HG03521 (cell line): ENCODE measurements around the gene RASA3.

Experiments
- ATAC-seq: cut with Tn5 transposase; IDR thresholded peaks from one replicate; pipeline ENCODE4 v1.9.1; 2021; ENCODE audit warnings: mild to moderate bottlenecking, moderate library complexity; ENCODE audit not compliant: unreplicated experiment

Gene RASA3

GRCh38 chr13:114011226-114011625 is 121.2 kb downstream of the RASA3 start:
- ATAC-seq = no peak

DNA sequence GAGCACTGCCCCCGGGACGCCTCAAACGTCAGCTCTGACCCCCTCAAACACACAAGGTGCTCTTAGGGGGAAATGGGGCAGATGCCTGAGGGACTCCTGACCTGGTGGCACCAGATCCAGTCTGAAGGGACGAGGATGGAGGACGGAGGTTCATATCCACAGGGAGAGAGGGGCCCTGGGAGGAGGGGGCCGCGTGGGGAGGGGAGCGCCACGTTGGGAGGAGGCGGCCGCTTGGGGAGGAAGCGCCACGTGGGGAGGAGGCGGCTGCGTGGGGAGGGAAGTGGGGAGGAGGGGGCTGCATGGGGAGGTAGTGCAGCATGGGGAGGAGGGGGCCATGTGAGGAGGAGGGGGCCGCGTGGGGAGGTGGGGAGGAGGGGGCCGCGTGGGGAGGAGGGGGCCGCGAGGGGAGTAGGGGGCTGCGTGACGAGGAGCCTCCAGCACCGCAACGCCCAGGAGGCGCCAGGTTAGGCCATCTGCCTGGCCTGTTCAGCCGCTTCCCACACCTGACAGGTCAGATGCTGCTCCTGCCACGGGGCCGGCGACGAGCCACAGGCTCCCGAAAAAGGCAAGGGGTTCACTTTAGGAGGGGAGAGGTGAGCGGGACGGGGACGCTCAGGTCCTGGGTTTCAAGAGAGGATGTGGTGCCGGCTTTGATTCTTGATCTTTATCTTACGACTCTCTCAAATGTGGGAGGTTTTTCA is 121.9 kb downstream of the RASA3 start:
- ATAC-seq = no peak

DNA sequence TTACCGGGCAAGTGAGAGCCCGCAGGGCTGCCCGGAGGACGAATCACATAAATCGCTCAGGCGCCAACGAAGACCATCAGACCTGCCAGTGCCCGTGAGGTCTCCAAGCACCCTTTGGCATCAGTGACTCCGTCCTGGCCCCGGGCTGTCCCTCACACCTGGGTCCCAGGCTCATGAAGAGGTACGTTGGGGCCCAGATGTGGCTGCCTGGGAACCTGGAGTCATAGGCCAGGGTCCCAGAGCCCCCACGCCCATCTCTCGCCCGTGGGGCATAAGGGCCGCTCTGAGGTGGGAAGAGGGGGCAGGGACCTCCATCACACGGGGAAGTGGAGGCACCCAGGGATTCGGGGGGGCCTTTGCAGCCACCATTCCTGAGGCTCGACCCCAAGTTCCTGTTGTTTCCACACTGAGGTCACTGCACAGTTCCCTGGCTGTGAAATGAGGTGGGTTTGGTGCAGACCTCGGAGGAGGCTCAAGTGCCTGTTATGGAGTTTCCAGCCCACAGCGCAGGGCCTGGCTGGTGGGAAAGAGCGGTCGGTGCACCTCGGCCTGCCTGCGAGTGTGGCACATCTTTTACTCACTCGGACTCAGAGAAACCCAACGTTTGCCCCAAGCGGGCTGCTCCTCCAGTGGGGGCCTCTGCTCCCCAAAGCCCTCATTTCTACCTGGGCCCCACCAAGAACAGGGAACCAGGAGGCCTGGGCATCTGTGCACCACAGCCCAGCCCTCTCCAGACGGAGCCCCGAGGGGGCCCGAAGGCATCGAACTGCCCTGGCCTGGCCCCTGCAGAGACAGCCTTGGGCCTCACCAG is 122.6 kb downstream of the RASA3 start:
- no peak for ATAC-seq

- no peak for ATAC-seq
These were observed 123.3 kb downstream of the RASA3 start for GRCh38 chr13:114008964-114009589.

DNA sequence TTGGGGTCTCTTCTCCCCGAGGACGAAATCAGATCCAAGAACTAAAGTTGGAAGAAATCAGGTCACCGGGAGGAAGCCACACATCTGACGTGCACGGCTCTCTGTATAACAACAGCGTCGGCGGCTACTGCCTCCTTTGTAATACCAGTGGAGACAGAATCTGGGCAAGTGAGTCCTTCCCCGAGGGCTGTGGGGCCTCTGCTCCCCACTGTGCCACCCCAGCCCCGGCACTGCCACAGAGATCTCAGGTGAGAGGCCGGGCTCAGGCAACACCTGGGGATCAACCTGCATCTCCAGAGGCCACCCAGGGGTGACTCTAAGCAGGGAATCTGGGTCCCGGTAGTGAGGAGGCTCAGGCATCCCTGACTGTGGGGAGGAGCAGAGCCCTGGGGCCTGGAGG is 124.9 kb downstream of the RASA3 start:
- no peak for ATAC-seq

GRCh38 chr13:114005206-114005724 is 127.2 kb downstream of the RASA3 start:
- no peak for ATAC-seq

GRCh38 chr13:114004420-114005205 is 127.8 kb downstream of the RASA3 start:
- no peak for ATAC-seq

GRCh38 chr13:114002771-114003321 is 129.6 kb downstream of the RASA3 start:
- no peak for ATAC-seq

GRCh38 chr13:114002009-114002544 is 130.3 kb downstream of the RASA3 start:
- ATAC-seq = no peak

- no peak for ATAC-seq
These were observed 131.0 kb downstream of the RASA3 start for GRCh38 chr13:114001331-114002008.

- ATAC-seq = no peak
These were observed 132.0 kb downstream of the RASA3 start for GRCh38 chr13:114000151-114001040.

GRCh38 chr13:113999618-113999910 is 132.9 kb downstream of the RASA3 start:
- ATAC-seq = no peak

- no peak for ATAC-seq
These were observed 133.4 kb downstream of the RASA3 start for GRCh38 chr13:113998781-113999617.

DNA sequence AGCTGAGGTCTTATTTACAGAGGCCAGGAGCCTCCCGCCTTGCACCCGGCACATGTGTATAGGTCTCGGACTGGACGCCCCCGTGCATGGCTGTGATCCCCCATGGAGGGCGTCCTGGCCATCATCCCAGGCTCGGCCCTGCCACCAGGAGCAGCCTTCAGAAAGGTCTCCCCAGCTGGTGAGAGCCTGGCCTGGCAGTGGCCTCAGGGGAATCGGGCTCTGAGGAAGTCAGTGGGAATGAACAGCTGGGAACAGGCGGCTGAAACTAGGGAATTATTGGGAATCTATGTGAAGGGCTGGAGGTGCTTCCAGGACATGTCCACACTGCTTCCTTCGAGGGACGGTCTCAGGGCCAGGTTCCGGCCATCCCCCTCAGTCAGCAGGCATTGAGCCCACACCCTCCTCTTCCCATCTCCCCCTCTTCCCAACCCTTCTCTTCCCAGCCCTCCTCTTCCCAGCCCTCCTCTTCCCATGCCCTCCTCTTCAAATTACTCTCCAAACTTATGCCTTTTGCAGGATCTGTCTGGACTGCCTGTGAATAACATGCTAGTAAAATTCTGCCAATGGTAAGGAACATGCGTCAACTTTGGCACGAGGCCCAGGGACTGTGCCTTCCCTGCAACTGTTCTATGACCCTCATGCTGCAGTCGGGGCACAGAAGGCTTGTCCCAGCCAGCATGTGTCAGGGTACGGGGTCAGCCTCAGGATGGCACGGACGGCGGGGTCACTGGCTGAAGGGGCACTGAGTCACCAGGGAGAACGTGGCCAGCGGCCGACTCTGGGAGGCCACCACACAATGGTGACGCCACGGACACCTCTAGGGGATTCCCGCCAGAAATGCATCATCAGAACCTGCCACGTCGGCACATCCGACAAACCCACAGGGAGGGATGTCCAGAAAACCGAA is 134.3 kb downstream of the RASA3 start:
- no peak for ATAC-seq

DNA sequence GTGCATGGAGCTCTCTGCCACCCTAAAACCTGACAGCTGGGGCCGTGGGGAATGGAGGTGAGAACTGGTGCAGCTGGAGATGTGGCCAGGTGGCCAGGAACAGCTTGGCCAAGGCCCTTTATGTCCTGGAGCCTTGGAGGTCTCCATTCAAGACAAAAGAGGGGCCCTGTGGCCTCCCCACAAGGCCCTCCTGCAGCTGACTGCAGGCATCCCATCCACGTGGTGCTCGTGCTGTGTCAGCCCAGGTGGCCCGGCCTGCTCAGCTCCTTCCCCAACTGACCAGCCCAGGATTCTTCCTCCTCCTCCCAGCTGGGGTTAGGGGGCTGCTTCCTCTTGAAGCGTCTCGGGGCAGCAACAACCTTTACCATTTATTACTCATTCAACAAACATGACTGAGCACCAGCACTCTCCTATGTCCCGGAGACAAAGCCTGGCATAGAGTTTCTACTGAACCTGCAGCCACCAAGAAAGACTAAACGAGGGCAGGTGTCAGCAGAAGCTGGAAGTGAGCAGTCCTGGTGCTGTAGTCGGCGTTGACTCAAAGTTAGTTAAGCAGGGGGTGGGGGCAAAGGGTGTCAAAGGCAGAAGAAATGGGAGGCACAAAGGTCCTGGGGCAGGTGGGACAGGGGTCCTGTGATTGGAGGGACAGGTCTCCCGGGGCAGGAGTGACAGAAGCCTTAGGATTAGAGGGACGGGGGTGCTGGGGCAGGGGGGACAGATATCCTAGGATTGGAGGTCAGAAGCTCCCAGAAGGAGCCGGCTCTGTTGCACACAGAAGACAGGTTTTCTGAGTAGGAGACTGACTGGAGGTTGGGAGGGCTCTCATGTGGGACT is 135.3 kb downstream of the RASA3 start:
- no peak for ATAC-seq
